Heart left ventricle (tissue), 16 donors: Measurements from ENCODE around the gene GBP3. TPM values are rescaled to one million over a fixed set of nuclear protein-coding genes. Genes with fewer than 3 reads are reported as not detected.

Experiments
- ATAC-seq, 4 donors: fragments of 200-7000 bp; cut with Tn5 transposase; one replicate each; pipeline ENCODE4 v1.9.1; 2020 to 2022; ENCODE audit warnings: moderate library complexity in 4 of 4, mild to moderate bottlenecking in 3 of 4, moderate number of reproducible peaks in 1 of 4
- DNase-seq, 5 donors: peaks; one replicate each; pipeline ENCODE4 v3.0.0-alpha.2; 2020
- H3K27ac ChIP-seq, 12 donors: fragments of 200-600 bp; sonication (generic) in 4 of 12; one replicate each; pipeline versions ENCODE4 v1.5.0 to v1.8.0; 2016 to 2022; ENCODE audit warnings: mild to moderate bottlenecking in 2 of 12
- H3K27me3 ChIP-seq, 9 donors: fragments of 200-600 bp; sonication (generic) in 2 of 9; one replicate each; pipeline versions ENCODE4 v1.5.1 to v1.8.0; 2016 to 2022; ENCODE audit warnings: mild to moderate bottlenecking in 3 of 9
- H3K36me3 ChIP-seq, 9 donors: fragments of 200-600 bp; sonication (generic) in 2 of 9; one replicate each; pipeline versions ENCODE4 v1.5.0 to v1.8.0; 2018 to 2022; ENCODE audit warnings: mild to moderate bottlenecking in 2 of 9
- H3K4me1 ChIP-seq, 12 donors: fragments of 200-600 bp; sonication (generic) in 4 of 12; one replicate each; pipeline versions ENCODE4 v1.5.0 to v1.8.0; 2016 to 2022; ENCODE audit warnings: mild to moderate bottlenecking in 3 of 12
- H3K4me3 ChIP-seq, 12 donors: fragments of 200-600 bp; sonication (generic) in 4 of 12; one replicate each; pipeline versions ENCODE4 v1.5.0 to v1.8.0; 2017 to 2022; ENCODE audit warnings: mild to moderate bottlenecking in 9 of 12, moderate library complexity in 4 of 12
- H3K9me3 ChIP-seq, 12 donors: fragments of 200-600 bp; sonication (generic) in 4 of 12; one replicate each; pipeline versions ENCODE4 v1.5.0 to v1.8.0; 2016 to 2022; ENCODE audit warnings: mild to moderate bottlenecking in 1 of 12
- CTCF ChIP-seq, 12 donors: fragments of 200-600 bp; sonication (generic) in 4 of 12; IDR thresholded peaks; one replicate each; pipeline versions ENCODE4 v1.5.0 to v1.8.0; 2018 to 2022; ENCODE audit warnings: antibody characterized with exemption in 12 of 12, mild to moderate bottlenecking in 5 of 12
- POLR2A ChIP-seq, 2 donors: fragments of 450-650 bp; IDR thresholded peaks; one replicate each; pipeline ENCODE4 v1.6.1; 2017; ENCODE audit warnings: antibody characterized with exemption in 2 of 2, mild to moderate bottlenecking in 2 of 2, moderate library complexity in 2 of 2
- WGBS, 4 donors: extraction: QIAGEN DNeasy Blood & Tissue Kit in 2 of 4; methylation state at CpG; one replicate each; pipeline versions ENCODE4 v1.1.5 to v1.1.7; 2013 to 2018; 5-methylcytosine and 5-hydroxymethylcytosine counted together
- intact Hi-C, 10 donors: fragments of 100-400 bp; cut with DNase I; formaldehyde crosslinking; loops; one replicate each; pipeline versions ENCODE4 v1.11.1 to v1.14.2; 2022
- polyA plus RNA-seq, 2 donors: library from polyadenylated mRNA; stranded (reverse); fragments of 200-250 nt; gene quantifications; one replicate each; pipeline ENCODE4 v1.2.3, GENCODE V29; 2013
- total RNA-seq, 9 donors: library from RNA; depleted of rRNA in 2 of 9; stranded (reverse); fragments of >200 nt in 2 of 9; fragmentation: NEBNext Ultra II Directional in 3 of 9; extraction: Animal tissue kit (Norgen Biotek cat#: 25700) in 3 of 9; gene quantifications; one replicate each; pipeline versions ENCODE4 v1.1.0 to v1.2.4, GENCODE V29; 2016 to 2023
- donor health status: ischemic (EF 13 %, LVEDD 7.1; RV severe dilation, severe dysfunction).
- donor health status: healthy with polysubstance abuse.
- donor health status: DM: no; HTN: yes; CAD: no.
- donor health status: DM: no; HTN: no; CAD: no.
- donor health status: ischemic (EF 25% LVEDD 6.9; RV normal size, moderate dysfunction).
- donor health status: ischemic (EF 25% LVEDD 5.7; RV mildly dilated, moderate dysfunction).
- donor health status: healthy.
- donor health status: DM: yes; HTN: yes; CAD: no.
- donor health status: ischemic (EF 35%, LVEDD 5.7; RV mildly dilated, moderate dysfunction).
- donor health status: nonischemic (EF 11% LVEDD 7.7; RV severe dilation, severe dysfunction).
- donor health status: DM: yes; HTN: yes; CAD: no.
- donor health status: PGD.
- donor health status: ischemic (EF 29% LVEDD 5.4; RV normal size, mild dysfunction).
- donor health status: nonischemic (EF 23%, LVEDD 6.1; RV moderate dilation, normal function).

GBP3 gene
- total and polyA plus RNA-seq, 11 donors: 1.2 to 30.1 (median 5.3) TPM

- Histone ChIP-seq H3K9me3 (peaks cover 0 to 9% (median 0%) of the 10 kb centered on the region in 12 donors), H3K27me3 (no peaks in the 10 kb centered on the region), H3K36me3 (no peaks in the 10 kb centered on the region), H3K4me1 (no peaks in the 10 kb centered on the region), H3K4me3 (no peak overlapping the region), H3K27ac (no peak overlapping the region)
- intact Hi-C loops: no loop called here
- 96 to 99% (median 98%) methylated on average over 1 of the region's 1 CpG for WGBS, 4 donors
- ATAC-seq: no peak
- TF ChIP-seq POLR2A (IDR thresholded peaks at IDR 0.05): no peak
- no peak for TF ChIP-seq CTCF (IDR thresholded peaks at IDR 0.05)
- DNase-seq: no peak
These were observed 19.1 kb upstream of the GBP3 start for GRCh38 chr1:89041721-89042120.

GRCh38 chr1:89041119-89041641 is 18.5 kb upstream of the GBP3 start:
- WGBS, 4 donors: 72 to 77% (median 75%) methylated on average over 3 of the region's 3 CpGs
- intact Hi-C loops: no loop called here
- no peak for TF ChIP-seq POLR2A (IDR thresholded peaks at IDR 0.05)
- no peak for TF ChIP-seq CTCF (IDR thresholded peaks at IDR 0.05)

GRCh38 chr1:89040315-89040626 is 17.6 kb upstream of the GBP3 start:
- no peak for DNase-seq
- intact Hi-C loops: no loop called here
- 88 to 100% (median 94%) methylated on average over 1 of the region's 1 CpG for WGBS, 4 donors

More at GRCh38 chr1:89041119-89041641, 18.5 kb upstream of the GBP3 start:
- no peaks in the 10 kb centered on the region for H3K27me3 ChIP-seq
- no peaks in the 10 kb centered on the region for H3K4me1 ChIP-seq
- DNase-seq (no peak), ATAC-seq (no peak)
- peaks cover 0 to 9% (median 0%) of the 10 kb centered on the region in 12 donors for H3K9me3 ChIP-seq
- H3K36me3 ChIP-seq: no peaks in the 10 kb centered on the region
- H3K27ac ChIP-seq: no peak overlapping the region
- no peak overlapping the region for H3K4me3 ChIP-seq

GRCh38 chr1:89037186-89037585 is 14.5 kb upstream of the GBP3 start:
- TF ChIP-seq POLR2A (IDR thresholded peaks at IDR 0.05) (no peak), CTCF (IDR thresholded peaks at IDR 0.05) (no peak)
- 79 to 92% (median 83%) methylated on average over 1 of the region's 1 CpG for WGBS, 4 donors
- H3K4me1 ChIP-seq: no peaks in the 10 kb centered on the region
- H3K27me3 ChIP-seq: no peaks in the 10 kb centered on the region
- DNase-seq: no peak
- peak overlapping the region in 1 of 12 donors; percentile 47 for H3K27ac ChIP-seq
- ATAC-seq: no peak
- intact Hi-C loops: no loop called here
- no peaks in the 10 kb centered on the region for H3K36me3 ChIP-seq
- H3K9me3 ChIP-seq: no peaks in the 10 kb centered on the region
- H3K4me3 ChIP-seq: no peak overlapping the region

More at GRCh38 chr1:89040315-89040626, 17.6 kb upstream of the GBP3 start:
- Histone ChIP-seq H3K4me3 (no peak overlapping the region), H3K4me1 (no peaks in the 10 kb centered on the region), H3K36me3 (no peaks in the 10 kb centered on the region), H3K9me3 (peaks cover 0 to 9% (median 0%) of the 10 kb centered on the region in 12 donors), H3K27ac (no peak overlapping the region), H3K27me3 (no peaks in the 10 kb centered on the region)
- TF ChIP-seq POLR2A (IDR thresholded peaks at IDR 0.05) (no peak), CTCF (IDR thresholded peaks at IDR 0.05) (no peak)
- no peak for ATAC-seq
